AG20443 (cell line): ENCODE data around the gene TRAF2.

Experiments
- DNase-seq: peaks from one replicate; pipeline ENCODE4 v3.0.0; 2012; ENCODE audit warnings: low spot score, mixed read lengths

Gene TRAF2

GRCh38 chr9:136913701-136914438 lies 27.6 kb downstream of the TRAF2 start:
- DNase-seq: no peak

- no peak for DNase-seq
Measured at GRCh38 chr9:136915632-136916329, 29.5 kb downstream of the TRAF2 start.

DNA sequence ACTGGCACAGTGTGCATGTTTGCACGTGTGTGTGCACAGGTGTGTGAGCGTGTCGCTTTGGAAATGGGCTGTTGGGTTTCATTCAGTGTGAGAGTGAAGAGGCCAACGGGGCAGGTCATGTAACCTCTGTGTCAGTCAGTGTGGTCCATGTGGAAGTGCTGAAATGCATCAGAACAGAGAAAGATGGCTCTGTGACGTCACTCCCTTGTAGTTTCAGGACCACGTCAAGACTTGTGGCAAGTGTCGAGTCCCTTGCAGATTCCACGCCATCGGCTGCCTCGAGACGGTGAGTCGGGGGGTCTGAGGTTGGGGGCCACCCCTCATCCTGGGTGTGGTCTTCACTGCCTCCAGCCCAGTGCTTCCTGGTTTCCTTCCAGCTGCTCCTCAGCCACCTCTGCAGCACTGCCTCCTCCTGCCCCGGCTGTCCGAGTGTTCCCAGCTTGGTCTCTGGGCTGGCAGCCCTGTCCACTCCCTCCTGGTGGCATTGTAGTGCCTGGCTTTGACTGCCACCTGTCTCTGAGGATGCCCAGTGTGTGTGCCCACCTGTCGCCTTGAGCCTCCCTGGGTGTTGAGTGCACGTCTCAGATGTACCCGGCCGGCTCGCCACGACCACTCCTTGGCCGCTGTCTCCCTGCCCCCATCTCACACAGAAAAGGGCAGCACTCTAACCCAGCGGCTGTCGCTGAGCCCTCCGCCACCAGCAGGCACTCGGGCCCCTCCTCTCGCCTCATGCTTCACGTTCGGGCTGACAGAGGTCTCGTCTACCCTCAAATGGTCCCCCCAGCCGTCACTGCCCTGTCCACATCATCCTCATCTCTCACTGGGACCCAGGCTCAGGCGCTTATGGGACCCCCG lies 30.2 kb downstream of the TRAF2 start:
- no peak for DNase-seq

DNA sequence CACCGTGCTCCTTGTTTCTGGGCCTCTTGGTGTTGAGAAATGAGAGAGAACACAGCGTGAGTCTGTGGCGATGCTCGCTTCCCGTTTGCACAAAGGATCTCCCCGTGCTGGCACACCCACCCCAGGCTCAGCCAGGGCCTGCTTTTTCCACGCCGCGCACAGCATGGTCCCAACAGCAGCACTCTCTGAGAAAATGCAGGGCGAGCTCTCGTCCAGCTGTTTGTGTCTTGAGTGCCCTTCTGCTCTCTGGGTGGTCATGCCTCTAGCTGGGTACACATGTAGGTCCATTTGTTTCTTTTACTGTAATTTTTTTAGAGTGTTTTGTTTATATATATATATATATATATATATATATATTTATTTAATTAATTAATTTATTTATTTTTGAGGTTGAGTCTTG lies 31.6 kb downstream of the TRAF2 start:
- DNase-seq: no peak

DNA sequence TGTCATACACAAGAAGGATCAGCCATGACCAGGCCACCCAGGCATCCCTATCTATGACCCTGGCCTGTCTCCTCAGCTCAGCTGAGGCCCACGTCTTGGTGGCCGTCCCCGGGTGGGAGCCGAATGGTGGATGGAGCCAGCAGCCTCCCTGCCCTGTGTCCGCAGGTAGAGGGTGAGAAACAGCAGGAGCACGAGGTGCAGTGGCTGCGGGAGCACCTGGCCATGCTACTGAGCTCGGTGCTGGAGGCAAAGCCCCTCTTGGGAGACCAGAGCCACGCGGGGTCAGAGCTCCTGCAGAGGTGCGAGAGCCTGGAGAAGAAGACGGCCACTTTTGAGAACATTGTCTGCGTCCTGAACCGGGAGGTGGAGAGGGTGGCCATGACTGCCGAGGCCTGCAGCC lies 33.8 kb downstream of the TRAF2 start:
- no peak for DNase-seq

GRCh38 chr9:136920734-136921231 lies 34.5 kb downstream of the TRAF2 start:
- no peak for DNase-seq

DNA sequence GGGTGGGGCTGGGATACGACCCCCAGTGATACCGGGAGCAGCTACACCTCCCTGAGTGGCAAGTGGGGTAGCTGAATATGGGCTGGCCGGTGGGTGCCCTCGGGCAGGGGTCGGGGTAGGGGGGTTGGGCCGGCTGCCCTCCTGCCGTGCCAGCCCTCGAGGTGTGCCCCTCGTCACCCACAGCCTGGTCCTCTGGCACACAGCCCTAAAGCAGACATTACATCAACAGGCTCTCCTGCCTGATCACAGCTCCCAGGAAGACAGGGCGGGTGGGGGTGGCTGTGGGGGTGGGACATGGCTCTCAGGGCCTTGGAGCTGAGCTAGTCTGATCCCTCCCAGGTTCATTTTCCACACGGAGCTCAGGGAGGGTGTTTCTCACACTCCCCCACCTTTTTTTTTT lies 35.0 kb downstream of the TRAF2 start:
- no peak for DNase-seq

DNA sequence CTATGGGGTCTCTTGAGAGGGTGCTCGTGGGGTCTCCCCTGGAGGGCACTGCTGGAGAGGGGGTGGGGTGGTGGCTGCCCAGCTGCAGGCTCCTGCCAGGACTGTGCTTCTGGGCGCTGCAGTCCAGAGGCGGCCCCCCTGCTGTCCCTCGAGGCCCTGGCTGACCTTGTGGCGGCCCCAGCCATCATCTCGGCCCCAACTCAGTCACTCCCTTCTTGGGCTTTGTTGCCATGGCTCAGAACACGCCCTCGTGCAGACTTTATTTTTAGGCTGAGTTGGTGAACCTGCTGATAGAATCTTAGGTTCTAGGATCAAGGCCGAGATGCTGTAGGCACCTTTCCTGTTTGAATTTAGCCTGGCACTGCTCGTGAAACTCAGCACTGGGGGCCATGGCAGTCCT lies 35.4 kb downstream of the TRAF2 start:
- no peak for DNase-seq

- DNase-seq: no peak
Measured at GRCh38 chr9:136922540-136922939, 36.2 kb downstream of the TRAF2 start.

- no peak for DNase-seq
Measured at GRCh38 chr9:136923881-136924280, 37.6 kb downstream of the TRAF2 start.

DNA sequence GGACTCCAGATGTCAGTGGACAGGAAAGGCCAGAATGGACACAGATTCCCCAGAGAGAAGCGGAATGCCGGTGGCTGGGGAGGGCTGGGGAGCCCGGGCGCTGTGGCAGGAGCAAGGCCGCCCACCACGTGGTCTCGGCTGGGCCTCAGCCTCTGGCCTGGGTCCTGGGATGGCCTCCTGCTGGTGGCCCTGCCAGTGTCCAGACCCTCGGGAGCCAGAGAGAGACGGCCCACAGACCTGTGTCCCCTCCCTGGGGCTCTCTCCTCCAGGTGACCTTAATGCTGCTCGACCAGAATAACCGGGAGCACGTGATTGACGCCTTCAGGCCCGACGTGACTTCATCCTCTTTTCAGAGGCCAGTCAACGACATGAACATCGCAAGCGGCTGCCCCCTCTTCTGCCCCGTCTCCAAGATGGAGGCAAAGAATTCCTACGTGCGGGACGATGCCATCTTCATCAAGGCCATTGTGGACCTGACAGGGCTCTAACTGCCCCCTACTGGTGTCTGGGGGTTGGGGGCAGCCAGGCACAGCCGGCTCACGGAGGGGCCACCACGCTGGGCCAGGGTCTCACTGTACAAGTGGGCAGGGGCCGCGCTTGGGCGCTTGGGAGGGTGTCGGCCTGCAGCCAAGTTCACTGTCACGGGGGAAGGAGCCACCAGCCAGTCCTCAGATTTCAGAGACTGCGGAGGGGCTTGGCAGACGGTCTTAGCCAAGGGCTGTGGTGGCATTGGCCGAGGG lies 39.3 kb downstream of the TRAF2 start:
- DNase-seq: no peak

DNA sequence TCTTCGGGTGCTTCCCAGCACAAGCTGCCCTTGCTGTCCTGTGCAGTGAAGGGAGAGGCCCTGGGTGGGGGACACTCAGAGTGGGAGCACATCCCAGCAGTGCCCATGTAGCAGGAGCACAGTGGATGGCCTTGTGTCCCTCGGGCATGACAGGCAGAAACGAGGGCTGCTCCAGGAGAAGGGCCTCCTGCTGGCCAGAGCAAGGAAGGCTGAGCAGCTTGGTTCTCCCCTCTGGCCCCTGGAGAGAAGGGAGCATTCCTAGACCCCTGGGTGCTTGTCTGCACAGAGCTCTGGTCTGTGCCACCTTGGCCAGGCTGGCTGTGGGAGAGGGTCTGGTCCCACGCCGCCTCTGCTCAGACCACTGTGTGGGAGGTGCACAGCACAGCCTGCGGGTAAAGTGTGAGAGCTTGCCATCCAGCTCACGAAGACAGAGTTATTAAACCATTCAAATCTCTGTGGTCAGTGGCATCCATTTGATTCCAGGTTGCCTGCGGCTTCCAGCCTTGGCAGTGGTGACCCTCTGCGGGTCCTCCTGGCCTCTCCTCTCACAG lies 39.9 kb downstream of the TRAF2 start:
- no peak for DNase-seq

- DNase-seq: no peak
Measured at GRCh38 chr9:136926749-136927148, 40.4 kb downstream of the TRAF2 start.

DNA sequence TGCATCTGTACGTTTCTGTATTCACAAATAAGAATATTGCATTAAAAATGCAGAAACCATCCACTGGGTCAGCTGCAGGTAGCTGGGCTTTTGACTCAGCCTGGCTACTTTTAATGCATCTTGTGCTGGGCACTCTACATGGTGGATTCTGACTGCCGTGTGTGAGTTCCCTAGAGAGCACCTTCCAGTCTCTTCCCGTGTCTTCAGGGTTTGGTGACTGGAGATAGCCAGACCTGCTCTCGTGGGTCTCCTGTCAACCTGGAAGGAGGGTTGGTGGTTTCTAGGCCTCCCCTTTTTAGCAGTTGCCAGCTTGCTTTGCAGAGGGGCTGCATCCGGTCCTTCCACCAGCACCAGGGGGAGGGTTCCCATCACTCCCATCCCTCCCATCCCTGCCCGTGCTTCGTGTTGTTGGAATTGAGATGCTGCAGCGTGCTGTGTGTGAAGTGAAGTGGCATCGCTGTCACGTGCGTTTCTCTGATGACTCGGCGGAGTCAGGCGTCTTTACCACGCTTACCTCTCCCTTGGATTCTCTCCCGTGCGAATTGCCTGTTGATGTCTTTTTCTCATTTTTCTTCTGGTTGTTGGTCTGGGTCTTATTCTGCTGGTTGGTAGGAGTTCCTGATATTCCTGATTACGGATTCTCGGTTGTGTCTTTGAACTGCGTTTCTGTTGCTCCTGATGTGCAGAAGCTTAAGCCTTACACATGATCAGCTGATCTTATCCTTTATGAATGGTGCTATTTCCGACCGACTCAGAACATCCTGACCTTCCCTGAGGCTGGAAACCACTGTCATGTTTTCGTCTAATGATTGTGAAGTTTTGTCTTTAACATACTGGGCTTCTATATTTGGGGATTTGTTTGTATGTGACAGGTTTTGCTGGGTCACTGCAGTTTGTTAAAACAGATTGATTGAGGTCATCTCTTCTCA lies 41.3 kb downstream of the TRAF2 start:
- no peak for DNase-seq

DNA sequence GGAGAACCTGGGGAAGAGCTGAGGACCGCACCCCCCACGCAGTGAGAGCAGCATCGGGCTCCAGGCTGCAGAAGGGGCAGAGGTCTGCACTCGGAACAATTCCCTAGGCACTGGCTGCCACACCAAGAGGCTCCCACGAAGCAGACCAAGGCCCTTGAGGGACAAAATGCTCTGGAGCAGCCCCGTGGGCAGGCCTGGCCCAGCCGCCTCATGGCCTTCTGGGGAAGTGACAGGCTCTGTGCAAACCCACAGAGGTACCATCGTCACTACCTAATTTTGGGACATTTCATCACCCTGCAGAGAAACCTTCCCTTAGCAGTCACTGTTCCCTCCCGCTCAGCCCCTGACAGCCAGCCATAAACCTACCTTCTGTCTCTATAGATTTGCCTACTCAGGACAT lies 42.3 kb downstream of the TRAF2 start:
- no peak for DNase-seq

DNA sequence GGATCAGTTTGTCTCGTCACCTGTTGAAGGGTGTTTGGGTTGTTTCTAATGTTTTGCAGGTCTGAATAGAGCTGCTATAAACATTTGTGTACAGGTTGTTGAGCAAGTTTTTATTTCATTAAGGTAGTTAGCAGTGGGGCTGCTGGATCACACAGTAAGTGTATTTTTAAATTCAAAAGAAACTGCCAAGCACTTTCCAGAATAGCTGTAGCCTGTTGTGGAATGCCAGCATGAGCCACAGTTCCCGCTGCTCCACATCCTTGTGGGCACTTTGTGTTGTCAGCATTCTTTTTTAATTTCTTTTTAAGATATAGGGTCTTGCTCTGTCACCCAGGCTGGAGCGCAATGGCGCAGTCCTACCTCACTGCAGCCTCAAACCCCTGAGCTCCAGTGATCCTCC lies 43.7 kb downstream of the TRAF2 start:
- DNase-seq: no peak

- DNase-seq: no peak
Measured at GRCh38 chr9:136931611-136932130, 45.4 kb downstream of the TRAF2 start.

- no peak for DNase-seq
Measured at GRCh38 chr9:136934277-136934676, 48.0 kb downstream of the TRAF2 start.

- DNase-seq: no peak
Measured at GRCh38 chr9:136935651-136936050, 49.3 kb downstream of the TRAF2 start.

GRCh38 chr9:136936645-136937170 lies 50.4 kb downstream of the TRAF2 start:
- DNase-seq: no peak
